ENCODE data around the gene DDT.
"Not testable (repeated sequence)": the region's sequence is repeated elsewhere in the genome, so short reads cannot be mapped to it uniquely, and the experiment has no call there.

DDT gene

DNA sequence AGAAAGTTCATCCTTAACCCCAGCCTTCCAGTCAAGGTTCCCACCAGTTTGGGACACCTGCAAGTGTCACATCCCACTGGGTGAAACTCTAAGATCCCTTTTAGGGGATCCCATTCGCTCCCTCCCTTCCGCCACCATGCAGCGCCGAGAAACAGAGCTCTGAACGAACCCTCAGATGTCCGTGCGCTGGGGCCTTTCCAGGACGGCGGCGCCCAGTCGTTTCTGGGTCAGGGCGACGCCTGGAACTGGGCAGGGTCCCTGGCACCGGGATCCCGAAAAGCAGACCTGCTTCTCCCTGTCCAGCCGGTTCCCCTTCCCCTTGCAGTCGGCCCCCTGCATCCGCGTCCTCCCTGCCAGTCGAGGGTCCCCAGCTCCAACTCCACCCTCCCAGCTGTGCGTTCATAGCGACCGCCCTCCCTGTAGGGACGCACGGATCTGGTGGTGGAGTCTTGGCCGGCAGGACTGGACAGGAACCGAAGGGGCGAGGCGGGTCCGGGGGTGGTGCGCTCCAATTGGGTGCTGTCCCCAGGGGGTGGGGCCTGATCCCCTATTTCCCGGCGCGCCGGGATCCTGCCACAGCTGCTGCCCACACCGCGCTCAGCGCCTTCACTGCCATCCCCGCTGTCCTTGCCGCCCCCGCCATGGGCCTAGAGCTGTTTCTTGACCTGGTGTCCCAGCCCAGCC lies 5.5 kb upstream of the DDT start, which contains the start of gene GSTT2:
GSTT2 (plus strand) TSS at position 578 of the 684 bp plus-strand sequence.
- H3K4me3 ChIP-seq (ENCODE audit: low read length); H3K9me3 ChIP-seq (ENCODE audit: low read length); H3K36me3 ChIP-seq (ENCODE audit: insufficient read depth, low read length); H2AFZ ChIP-seq (ENCODE audit: low read depth, low read length); H3K4me1 ChIP-seq (ENCODE audit: insufficient read depth, low read length); H3K27me3 ChIP-seq (ENCODE audit: insufficient read depth, low read length): not testable (repeated sequence)

DNA sequence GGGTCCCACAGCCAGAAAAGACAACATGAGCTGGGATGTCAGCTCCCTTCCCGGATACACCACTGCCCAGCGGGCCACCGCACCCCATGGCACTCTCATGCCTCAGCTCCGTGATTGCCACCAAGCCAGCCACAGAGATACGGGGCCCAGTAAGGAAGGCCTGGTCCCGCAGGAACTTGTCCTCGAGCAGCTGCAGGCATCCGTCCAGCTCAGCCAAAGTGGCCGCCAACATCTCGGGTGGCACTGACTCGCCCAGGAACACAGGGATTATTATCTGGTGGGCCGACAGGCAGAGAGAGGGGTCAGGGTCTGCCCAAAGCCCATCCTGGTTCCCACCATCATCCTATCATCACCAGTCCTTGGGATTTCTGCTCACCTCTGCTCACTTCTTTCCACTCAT lies 3.1 kb upstream of the DDT start:
- not testable (repeated sequence) for H3K36me3 ChIP-seq (ENCODE audit: insufficient read depth, low read length); H2AFZ ChIP-seq (ENCODE audit: low read depth, low read length); H3K27me3 ChIP-seq (ENCODE audit: insufficient read depth, low read length); H3K4me1 ChIP-seq (ENCODE audit: insufficient read depth, low read length); H3K9me3 ChIP-seq (ENCODE audit: low read length); H3K4me3 ChIP-seq (ENCODE audit: low read length)

DNA sequence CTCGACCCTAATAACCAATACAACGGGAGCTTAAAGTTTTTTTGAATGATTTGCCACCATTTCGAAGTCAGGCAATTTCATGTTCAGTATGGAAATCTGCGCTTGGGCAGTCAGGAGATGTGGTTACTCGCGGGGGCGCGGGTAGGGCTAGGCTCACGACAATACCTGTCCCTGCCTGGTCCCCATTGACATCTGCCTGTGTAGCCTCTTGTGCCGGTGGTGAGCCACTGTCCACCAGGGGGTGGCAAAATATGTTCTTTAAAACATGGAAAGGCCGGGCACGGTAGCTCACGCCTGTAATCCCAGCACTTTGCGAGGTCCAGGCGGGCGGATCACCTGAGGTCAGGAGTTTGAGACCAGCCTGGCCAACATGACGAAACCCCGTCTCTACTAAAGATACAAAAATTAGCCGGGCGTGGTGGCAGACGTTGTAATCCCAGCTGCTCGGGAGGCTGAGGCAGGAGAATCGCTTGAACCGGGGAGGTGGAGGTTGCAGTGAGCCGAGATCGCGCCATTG lies 653 bp upstream of the DDT start:
- not testable (repeated sequence) for H3K9me3 ChIP-seq (ENCODE audit: low read length); H2AFZ ChIP-seq (ENCODE audit: low read depth, low read length); H3K4me1 ChIP-seq (ENCODE audit: insufficient read depth, low read length); H3K4me3 ChIP-seq (ENCODE audit: low read length); H3K27me3 ChIP-seq (ENCODE audit: insufficient read depth, low read length)
- peaks cover 21% of the 10 kb centered on the region for H3K36me3 ChIP-seq (ENCODE audit: insufficient read depth, low read length)

DNA sequence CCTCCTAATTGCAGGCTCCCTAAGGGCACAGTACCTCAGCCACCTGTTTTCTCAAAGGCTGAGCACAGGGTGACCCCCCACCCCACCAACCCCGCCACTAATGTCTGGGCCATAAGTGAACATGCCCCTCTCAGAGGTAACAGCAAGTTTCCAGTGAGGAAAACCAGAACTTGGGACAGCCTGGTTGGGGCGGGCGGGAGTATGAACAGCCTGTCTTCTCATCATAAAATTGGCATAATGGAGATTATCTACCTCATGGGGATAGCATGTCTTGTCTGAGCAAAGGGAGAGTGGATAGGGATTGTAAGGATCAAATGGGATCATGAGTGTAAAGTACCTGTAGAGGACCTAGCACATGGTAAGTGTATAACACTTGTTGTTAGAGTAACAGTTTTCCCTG lies 2.3 kb downstream of the DDT start:
- not testable (repeated sequence) for H3K27me3 ChIP-seq (ENCODE audit: insufficient read depth, low read length); H3K9me3 ChIP-seq (ENCODE audit: low read length); H3K4me1 ChIP-seq (ENCODE audit: insufficient read depth, low read length); H3K4me3 ChIP-seq (ENCODE audit: low read length); H2AFZ ChIP-seq (ENCODE audit: low read depth, low read length)
- H3K36me3 ChIP-seq (ENCODE audit: insufficient read depth, low read length) = peaks cover 29% of the 10 kb centered on the region

DNA sequence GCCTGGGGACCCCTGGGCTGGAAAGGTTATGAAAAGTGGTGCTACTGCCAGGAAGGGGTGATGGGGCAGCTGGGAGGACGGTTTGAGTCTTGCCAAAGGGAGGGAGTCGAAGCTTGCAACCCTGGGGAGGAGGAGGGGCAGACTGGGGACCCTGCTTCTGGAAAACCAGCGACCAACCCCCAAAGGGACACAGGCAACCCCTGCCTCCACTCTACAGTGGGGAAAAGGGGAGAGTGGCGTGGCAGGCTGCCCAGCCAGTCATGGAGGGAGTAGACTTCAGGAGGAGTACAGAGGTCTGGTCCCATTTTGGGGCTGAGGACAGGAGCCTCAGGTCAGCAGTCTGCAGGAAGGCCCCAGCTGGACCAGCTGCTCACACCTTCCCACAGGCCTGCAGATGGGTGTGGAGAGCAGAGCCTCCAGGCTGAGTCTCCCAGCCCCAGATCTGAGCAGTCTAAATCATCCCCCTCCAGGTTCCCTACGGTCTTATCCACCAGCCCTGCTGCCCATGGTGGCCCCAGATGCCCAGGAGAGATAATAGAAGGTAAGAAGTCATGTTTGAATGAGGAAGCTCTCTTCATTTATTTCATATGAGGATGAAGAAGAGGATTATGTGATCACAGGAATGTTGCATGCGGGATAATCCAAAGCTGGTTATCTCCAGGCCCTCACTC lies 3.3 kb downstream of the DDT start:
- Histone ChIP-seq H3K9me3 (ENCODE audit: low read length) (no peaks in the 10 kb centered on the region), H3K4me3 (ENCODE audit: low read length) (no peak overlapping the region), H3K36me3 (ENCODE audit: insufficient read depth, low read length) (peaks cover 29% of the 10 kb centered on the region), H3K4me1 (ENCODE audit: insufficient read depth, low read length) (no peaks in the 10 kb centered on the region), H2AFZ (ENCODE audit: low read depth, low read length) (no peak overlapping the region), H3K27me3 (ENCODE audit: insufficient read depth, low read length) (no peaks in the 10 kb centered on the region)

DNA sequence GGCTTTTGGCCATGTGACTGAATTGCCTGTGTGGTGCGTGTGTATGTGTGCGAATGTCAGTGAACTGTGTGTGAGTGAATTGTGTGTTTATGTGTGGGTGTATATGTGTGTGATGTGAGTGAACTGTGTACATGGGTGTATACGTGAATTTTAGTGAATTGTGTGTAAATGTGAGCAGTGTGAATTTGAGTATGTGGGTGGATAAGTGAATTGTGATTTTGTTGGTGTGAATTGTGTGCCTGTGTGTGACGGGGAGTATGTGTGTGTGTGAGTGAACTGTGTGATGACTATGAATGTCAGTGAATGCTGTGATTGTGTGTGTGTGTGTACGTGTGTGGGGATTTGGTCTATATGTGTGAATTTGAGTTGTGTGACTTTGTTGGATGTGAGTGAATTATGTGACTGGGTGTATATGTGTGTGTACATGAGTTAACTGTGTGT lies 4.0 kb downstream of the DDT start:
- Histone ChIP-seq H3K9me3 (ENCODE audit: low read length) (no peaks in the 10 kb centered on the region), H2AFZ (ENCODE audit: low read depth, low read length) (no peak overlapping the region), H3K4me1 (ENCODE audit: insufficient read depth, low read length) (no peaks in the 10 kb centered on the region), H3K27me3 (ENCODE audit: insufficient read depth, low read length) (no peaks in the 10 kb centered on the region), H3K4me3 (ENCODE audit: low read length) (no peak overlapping the region), H3K36me3 (ENCODE audit: insufficient read depth, low read length) (peaks cover 29% of the 10 kb centered on the region)

DNA sequence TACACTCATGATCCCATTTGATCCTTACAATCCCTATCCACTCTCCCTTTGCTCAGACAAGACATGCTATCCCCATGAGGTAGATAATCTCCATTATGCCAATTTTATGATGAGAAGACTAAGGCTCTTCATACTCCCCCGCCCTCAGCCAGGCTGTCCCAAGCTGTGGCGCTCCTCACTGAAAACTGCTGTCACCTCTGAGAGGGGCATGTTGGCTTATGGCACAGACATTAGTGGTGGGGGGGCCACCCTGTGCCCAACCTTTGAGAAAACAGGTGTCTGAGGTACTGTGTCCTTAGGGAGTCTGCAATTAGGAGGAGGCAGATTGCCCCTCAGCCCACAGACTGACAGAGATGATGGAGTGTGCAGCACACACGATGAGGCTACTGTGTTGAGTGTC lies 5.2 kb downstream of the DDT start:
- no peaks in the 10 kb centered on the region for H3K27me3 ChIP-seq (ENCODE audit: insufficient read depth, low read length)
- H3K4me1 ChIP-seq (ENCODE audit: insufficient read depth, low read length) = no peaks in the 10 kb centered on the region
- peaks cover 29% of the 10 kb centered on the region for H3K36me3 ChIP-seq (ENCODE audit: insufficient read depth, low read length)
- no peak overlapping the region for H3K4me3 ChIP-seq (ENCODE audit: low read length)
- H2AFZ ChIP-seq (ENCODE audit: low read depth, low read length) = no peak overlapping the region
- H3K9me3 ChIP-seq (ENCODE audit: low read length) = no peaks in the 10 kb centered on the region

DNA sequence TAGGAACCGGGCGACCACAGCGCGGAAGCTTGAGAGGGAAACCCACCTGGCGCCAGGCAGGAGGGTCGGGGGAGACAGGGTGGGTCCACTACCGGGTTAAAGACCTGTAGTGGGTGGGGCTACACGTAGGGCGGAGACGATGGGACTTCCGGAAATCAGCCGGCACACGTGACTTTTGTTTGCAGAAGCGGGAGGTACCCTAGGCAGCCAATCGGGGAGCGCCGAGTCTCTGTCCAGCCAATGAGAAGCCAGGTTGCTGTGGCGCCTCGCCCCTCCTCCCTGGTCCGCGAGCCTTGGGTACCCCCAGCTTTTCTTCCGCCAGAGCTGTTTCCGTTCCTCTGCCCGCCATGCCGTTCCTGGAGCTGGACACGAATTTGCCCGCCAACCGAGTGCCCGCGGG lies 7.7 kb downstream of the DDT start, which contains the start of gene DDTL:
DDTL (plus strand) TSS at position 321 of the 400 bp plus-strand sequence; CDS start at position 348, 27 bp downstream.
- not testable (repeated sequence) for H3K4me1 ChIP-seq (ENCODE audit: insufficient read depth, low read length); H3K9me3 ChIP-seq (ENCODE audit: low read length); H3K4me3 ChIP-seq (ENCODE audit: low read length); H3K27me3 ChIP-seq (ENCODE audit: insufficient read depth, low read length); H2AFZ ChIP-seq (ENCODE audit: low read depth, low read length)
- peaks cover 25% of the 10 kb centered on the region for H3K36me3 ChIP-seq (ENCODE audit: insufficient read depth, low read length)

DNA sequence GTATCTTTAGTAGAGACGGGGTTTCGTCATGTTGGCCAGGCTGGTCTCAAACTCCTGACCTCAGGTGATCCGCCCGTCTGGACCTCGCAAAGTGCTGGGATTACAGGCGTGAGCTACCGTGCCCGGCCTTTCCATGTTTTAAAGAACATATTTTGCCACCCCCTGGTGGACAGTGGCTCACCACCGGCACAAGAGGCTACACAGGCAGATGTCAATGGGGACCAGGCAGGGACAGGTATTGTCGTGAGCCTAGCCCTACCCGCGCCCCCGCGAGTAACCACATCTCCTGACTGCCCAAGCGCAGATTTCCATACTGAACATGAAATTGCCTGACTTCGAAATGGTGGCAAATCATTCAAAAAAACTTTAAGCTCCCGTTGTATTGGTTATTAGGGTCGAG lies 8.1 kb downstream of the DDT start:
- H3K9me3 ChIP-seq (ENCODE audit: low read length); H3K4me3 ChIP-seq (ENCODE audit: low read length); H2AFZ ChIP-seq (ENCODE audit: low read depth, low read length); H3K27me3 ChIP-seq (ENCODE audit: insufficient read depth, low read length); H3K4me1 ChIP-seq (ENCODE audit: insufficient read depth, low read length): not testable (repeated sequence)
- peaks cover 20% of the 10 kb centered on the region for H3K36me3 ChIP-seq (ENCODE audit: insufficient read depth, low read length)

DNA sequence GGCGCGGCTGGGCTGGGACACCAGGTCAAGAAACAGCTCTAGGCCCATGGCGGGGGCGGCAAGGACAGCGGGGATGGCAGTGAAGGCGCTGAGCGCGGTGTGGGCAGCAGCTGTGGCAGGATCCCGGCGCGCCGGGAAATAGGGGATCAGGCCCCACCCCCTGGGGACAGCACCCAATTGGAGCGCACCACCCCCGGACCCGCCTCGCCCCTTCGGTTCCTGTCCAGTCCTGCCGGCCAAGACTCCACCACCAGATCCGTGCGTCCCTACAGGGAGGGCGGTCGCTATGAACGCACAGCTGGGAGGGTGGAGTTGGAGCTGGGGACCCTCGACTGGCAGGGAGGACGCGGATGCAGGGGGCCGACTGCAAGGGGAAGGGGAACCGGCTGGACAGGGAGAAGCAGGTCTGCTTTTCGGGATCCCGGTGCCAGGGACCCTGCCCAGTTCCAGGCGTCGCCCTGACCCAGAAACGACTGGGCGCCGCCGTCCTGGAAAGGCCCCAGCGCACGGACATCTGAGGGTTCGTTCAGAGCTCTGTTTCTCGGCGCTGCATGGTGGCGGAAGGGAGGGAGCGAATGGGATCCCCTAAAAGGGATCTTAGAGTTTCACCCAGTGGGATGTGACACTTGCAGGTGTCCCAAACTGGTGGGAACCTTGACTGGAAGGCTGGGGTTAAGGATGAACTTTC lies 13.0 kb downstream of the DDT start, which contains the start of gene GSTT2B:
GSTT2B (minus strand) TSS at position 112 of the 688 bp plus-strand sequence; CDS start at position 48, 64 bp downstream.
- not testable (repeated sequence) for H3K9me3 ChIP-seq (ENCODE audit: low read length); H3K36me3 ChIP-seq (ENCODE audit: insufficient read depth, low read length); H2AFZ ChIP-seq (ENCODE audit: low read depth, low read length); H3K4me3 ChIP-seq (ENCODE audit: low read length); H3K4me1 ChIP-seq (ENCODE audit: insufficient read depth, low read length); H3K27me3 ChIP-seq (ENCODE audit: insufficient read depth, low read length)

DNA sequence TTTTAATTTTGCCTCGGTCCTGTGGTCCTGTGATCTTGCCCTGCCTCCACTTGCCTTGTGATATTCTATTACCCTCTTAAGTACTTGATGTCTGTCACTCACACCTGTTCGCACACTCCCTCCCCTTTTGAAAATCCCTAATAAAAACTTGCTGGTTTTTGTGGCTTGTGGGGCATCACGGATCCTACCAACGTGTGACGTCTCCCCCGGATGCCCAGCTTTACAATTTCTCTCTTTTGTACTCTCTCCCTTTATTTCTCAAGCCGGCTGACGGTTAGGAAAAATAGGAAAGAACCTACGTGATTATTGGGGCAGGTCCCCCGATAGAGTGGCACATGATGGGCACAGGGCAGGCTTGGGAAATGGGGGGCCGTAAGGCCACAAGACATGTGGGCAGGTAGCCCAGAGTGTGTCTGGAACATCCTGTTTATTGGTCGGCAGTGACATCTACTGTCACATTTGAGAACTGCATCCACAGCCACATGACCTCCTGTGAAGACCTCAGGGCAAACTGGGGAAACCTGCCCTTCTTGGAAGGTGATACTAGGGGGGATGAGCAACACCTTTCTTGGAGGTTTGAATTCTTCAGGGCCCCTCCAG lies 17.8 kb downstream of the DDT start:
- not testable (repeated sequence) for H3K36me3 ChIP-seq (ENCODE audit: insufficient read depth, low read length); H3K4me3 ChIP-seq (ENCODE audit: low read length); H2AFZ ChIP-seq (ENCODE audit: low read depth, low read length); H3K27me3 ChIP-seq (ENCODE audit: insufficient read depth, low read length); H3K9me3 ChIP-seq (ENCODE audit: low read length); H3K4me1 ChIP-seq (ENCODE audit: insufficient read depth, low read length)

DNA sequence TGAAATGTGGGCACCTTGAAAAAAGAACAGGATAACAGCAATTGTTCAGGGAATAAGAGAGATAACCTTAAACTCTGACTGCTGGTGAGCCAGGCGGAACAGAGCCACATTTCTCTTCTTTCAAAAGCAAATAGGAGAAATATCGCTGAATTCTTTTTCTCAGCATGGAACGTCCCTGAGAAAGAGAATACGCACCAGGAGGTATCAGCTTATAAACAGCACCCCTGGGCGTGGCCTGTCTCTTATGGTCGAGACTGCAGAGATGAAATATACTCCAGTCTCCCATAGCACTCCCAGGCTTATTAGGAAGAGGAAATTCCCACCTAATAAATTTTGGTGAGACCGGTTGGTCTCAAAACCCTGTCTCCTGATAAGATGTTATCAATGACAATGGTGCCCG lies 18.4 kb downstream of the DDT start:
- not testable (repeated sequence) for H3K27me3 ChIP-seq (ENCODE audit: insufficient read depth, low read length); H2AFZ ChIP-seq (ENCODE audit: low read depth, low read length); H3K9me3 ChIP-seq (ENCODE audit: low read length); H3K4me1 ChIP-seq (ENCODE audit: insufficient read depth, low read length); H3K4me3 ChIP-seq (ENCODE audit: low read length); H3K36me3 ChIP-seq (ENCODE audit: insufficient read depth, low read length)

DNA sequence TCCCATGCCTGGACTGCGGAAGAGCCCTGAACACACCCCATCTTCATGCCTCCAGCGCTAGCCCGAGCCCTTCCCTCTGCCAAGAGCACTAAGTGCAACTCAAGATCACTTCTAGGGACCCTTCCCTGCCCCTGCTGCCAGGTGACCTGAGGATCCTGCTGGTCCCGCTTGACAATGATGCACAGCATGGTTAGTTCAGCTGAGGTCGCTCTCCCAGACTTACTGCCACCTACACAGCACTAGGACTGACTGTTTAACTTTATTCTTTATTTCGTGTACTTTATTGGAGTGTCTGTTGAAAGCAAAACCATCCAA lies 19.3 kb downstream of the DDT start:
- not testable (repeated sequence) for H3K4me3 ChIP-seq (ENCODE audit: low read length); H3K36me3 ChIP-seq (ENCODE audit: insufficient read depth, low read length); H3K27me3 ChIP-seq (ENCODE audit: insufficient read depth, low read length); H3K9me3 ChIP-seq (ENCODE audit: low read length); H3K4me1 ChIP-seq (ENCODE audit: insufficient read depth, low read length); H2AFZ ChIP-seq (ENCODE audit: low read depth, low read length)
